NCI-H128 (cell line): ENCODE results near the gene LRBA.

Experiments used
- DNase-seq: peaks from one replicate; lab custom pipeline; 2025; ENCODE audit not compliant: unreplicated experiment; lab: John Stamatoyannopoulos, UW

Gene LRBA

DNA sequence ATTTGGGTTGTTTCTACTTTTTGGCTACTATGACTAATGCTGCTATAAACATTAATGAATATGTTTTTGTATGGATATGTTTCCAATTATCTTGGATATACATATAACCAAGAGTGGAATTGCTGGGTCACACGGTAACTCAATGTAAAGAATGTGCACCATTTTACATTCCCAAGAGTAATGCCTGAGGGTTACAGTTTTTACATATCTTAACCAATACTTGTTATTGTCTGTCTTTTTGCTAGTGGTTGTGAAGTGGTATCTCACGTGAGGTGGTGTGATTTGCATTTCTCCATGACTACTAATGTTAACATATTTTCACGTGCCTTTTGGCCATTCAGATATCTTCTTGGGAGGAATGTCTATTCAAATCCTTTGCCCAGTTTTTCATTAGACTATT lies 633.5 kb downstream of the LRBA start:
- DNase-seq: no peak

GRCh38 chr4:150381036-150381435 lies 634.0 kb downstream of the LRBA start:
- DNase-seq: no peak

DNA sequence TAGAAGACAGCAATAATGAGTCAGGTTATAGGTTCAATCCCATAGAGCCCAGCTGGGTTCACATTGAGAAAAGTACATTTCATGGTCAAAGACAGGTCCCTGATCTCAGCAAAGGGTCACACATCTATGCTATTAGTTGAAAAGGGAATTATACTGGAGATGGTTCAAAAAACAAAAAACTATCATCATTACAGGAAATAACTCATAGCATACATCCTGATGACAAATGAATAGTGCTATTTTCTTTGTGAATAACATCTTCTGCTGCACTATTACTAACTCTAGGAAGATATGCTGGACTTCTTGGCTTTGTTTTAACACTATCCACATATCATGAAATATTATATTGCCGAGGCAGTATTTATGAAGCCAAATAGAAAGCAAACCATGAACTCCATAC lies 635.6 kb downstream of the LRBA start:
- DNase-seq: no peak

GRCh38 chr4:150375025-150375424 lies 640.1 kb downstream of the LRBA start:
- no peak for DNase-seq

- DNase-seq: no peak
These were observed 643.2 kb downstream of the LRBA start for GRCh38 chr4:150371869-150372268.

- no peak for DNase-seq
These were observed 645.4 kb downstream of the LRBA start for GRCh38 chr4:150369434-150370380.

DNA sequence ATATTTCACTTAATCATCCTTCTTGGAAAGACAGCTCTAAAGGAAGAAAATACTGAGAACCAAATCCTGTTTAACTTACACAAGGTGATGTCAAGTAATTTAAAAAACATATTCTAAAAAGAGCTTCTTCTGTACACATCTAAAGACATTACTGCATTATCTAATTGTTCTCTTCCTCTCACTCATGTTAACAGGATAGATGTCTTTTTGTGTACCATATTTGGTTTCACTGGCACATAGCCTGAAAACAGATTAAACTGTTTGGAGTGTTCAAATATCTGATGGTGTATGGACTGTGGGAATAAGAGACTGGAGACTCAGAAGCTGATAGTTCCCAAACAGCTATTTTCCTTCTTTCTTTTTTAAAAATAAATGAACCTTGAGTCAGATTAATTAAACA lies 646.4 kb downstream of the LRBA start:
- peak; percentile 47 for DNase-seq

GRCh38 chr4:150367326-150367725 lies 647.8 kb downstream of the LRBA start:
- no peak for DNase-seq

- peak; percentile 94 for DNase-seq
These were observed 648.5 kb downstream of the LRBA start for GRCh38 chr4:150366487-150366999.

DNA sequence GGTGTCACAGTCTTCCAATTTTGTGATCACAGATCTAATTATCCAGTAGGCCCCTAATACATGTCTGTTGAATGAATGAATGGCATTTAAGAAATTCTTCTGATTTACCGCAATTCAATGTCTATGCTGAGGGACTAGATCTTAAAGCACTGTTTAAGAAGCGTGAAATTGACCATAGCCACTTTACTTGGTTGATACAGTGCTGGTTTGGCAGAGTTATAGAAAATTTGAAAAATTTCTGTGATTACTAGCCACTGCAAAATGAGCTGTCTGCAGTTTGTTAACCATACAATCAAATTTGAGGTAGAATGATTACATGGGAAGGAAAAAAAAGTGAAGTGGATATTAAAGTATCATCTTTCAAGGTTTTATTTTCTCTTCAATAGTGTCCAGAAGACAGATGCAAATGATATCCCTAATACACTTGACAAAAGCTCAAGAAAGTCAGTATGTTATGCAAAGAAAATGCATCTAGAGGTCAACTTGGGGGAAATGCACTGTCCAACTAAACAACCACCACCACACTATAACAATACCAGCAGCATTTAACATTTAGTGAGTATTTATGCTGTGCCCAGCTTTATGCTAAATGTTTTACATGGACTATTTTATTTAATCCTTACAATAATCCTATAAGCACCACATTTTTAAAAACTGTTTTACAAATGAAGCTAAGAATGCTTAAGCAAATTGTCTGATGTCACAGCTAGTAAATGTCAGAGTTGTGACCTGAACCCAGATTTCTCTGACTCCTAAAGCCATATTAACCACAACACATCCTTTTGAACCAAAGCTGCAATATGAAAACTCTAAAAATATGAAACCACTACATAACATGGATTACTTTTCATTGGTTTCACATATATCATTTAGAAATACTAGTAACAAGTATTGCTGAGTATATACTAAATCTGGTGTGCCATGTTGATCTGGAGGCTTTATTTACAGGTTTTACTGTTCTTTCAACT lies 651.1 kb downstream of the LRBA start:
- no peak for DNase-seq

- no peak for DNase-seq
These were observed 656.4 kb downstream of the LRBA start for GRCh38 chr4:150358691-150359090.

DNA sequence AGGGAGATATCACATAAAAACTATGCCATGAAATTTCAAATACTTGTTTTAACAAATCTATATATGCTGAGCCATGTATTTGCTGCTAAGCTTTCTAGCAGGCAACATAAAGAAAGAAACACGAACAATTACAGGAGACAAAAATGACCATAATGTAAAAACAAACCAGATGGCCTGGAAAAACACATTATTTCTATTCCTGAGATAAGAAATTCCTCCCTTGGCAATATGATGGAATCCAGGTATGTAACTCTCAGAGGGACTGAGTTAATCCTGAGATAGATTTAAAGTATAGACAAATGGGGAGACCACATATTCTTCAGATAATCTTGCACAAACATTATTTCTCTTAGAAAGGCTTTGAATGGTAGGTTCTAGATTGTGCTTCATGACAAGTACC lies 657.3 kb downstream of the LRBA start:
- no peak for DNase-seq

- no peak for DNase-seq
These were observed 659.1 kb downstream of the LRBA start for GRCh38 chr4:150355858-150356455.

DNA sequence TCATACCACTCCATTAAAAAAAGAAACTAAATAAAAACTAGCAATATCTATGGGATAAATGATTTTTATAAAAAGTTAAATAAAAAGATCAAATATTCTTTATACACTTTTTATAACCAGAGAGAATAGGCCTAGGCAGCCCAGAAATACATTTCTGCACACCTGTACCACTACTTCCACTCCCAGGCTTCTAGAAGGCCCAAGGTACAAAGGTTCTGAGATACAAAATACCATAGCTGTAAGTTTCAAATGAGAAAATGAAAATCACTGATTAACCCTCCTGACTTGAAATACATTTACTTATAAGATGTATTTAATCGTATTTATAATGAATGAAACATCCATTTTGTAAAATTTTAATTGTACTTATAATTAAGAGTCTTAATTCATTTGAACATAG lies 659.7 kb downstream of the LRBA start:
- no peak for DNase-seq

DNA sequence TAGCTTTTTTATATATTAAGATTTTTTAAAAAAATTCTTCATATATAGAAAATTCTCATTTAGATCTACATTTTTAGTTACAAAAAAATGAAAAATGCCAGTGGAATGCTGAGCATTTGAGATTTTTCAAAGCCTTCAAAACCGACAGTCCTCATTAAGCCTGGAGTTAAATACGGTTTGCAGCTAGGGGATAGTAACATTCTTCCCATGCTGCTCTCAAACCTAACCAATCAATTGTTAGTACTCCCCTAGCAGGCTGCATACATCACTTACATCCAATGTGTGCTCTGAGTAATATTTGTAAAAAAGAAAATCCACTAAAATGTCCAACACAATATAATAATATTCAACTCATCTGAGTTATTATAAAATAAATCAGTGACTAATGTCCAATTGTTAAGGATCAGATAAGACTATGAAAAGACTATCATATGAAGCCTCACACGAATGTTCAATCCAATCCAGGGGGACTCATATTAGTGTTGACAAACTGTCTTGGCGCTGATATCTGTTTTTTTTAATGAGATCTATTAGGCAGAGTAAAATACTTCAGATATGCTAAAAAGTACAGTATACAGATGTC lies 660.8 kb downstream of the LRBA start:
- no peak for DNase-seq

DNA sequence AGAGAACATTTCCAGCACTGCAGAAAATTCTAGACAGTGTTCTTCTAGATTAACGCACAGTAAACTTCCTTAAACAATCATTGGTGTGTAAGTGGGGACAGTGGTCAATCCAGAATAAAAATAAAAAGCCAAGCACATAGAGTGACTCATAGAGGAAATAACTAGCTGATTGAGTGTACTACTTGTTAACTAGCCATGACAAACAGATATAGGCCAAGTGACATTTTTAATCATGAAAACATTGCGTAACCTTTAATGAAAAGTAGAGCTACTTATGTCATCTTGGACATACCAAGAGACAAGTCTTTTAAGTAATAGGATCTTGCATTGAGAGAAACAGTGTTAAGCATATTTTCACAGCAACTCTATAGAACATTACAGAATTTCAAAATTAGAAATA lies 667.0 kb downstream of the LRBA start:
- no peak for DNase-seq

DNA sequence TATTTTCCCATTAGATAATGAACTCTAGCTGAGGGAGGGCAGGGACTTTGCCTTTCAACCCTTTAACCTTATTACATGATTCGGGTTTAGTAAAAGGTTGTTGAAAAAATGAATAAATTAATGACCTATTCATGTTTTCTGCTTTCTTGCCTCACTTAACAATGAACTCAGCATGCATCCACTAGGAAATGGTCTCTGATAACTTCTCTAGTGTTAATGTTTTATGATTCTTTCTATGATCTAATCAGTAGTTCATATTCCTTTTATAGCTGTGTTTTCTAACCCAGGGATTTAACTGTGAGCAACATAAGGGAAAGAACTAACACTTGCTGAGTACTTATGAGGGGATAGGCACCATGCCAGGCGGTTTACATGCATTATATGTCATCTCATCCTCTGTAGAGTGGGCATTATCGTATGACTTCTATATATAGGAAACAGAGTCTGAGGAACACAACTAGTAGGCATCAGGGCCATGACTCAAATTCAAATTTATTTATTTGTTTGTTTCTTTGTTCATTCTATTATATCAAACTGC lies 669.8 kb downstream of the LRBA start:
- no peak for DNase-seq

DNA sequence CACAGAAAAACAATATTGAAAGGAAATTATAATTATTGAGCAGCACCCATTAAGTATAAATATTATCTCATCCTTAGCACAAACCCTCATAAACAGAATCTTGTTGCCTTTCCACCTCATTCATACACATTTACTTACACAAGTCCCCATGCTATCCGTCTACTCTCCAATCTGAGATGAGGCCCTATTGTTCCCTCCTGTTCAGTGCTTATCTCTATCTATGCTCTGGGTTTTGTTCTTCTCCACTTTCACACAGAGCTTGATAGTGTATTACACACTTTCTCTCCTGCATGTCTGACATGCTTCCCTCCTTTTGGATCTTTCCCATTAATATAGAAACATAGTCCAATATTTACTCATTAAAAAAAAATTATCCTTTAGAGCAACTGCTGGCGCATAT lies 671.3 kb downstream of the LRBA start:
- DNase-seq: no peak

DNA sequence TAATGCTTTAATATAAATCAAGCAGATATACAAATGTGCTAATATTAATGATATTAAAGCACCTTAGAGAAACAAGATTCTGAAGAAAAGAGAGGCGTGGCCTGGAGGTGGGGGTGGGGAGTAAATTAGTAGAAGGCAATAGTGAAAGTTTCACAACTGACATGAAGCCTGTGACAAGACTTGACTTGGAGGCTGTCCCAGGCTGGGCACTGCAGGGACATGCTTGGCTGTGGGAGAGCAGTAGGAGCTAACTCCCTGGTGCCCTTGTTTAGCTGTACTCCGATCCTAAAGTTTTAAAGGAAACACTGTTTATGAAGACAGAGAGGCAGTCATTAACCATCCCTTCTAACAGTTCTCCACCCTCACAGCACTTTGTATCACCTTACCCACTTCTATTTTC lies 672.1 kb downstream of the LRBA start:
- no peak for DNase-seq

GRCh38 chr4:150337734-150338133 lies 677.4 kb downstream of the LRBA start:
- DNase-seq: no peak
